RWPE2 (cell line): ENCODE results near the gene RASA2.

Source experiments
- ATAC-seq: fragments of 200-7000 bp; cut with Tn5 transposase; 3 replicates; pipeline ENCODE4 v1.9.1; 2021; ENCODE audit warnings: low read depth
- DNase-seq: peaks from one replicate; pipeline ENCODE4 v3.0.0-alpha.2; 2020; ENCODE audit warnings: low spot score
- H3K27ac ChIP-seq: fragments of 450-650 bp; 2 replicates; pipeline ENCODE4 v1.5.1; 2017; ENCODE audit warnings: mild to moderate bottlenecking; ENCODE audit not compliant: poor library complexity, severe bottlenecking
- H3K27me3 ChIP-seq: fragments of 250-450 bp; sonication (Bioruptor Pico); 2 replicates; pipeline ENCODE4 v1.5.1; 2021; ENCODE audit warnings: mild to moderate bottlenecking, moderate library complexity; ENCODE audit not compliant: insufficient read depth, poor library complexity, severe bottlenecking
- H3K36me3 ChIP-seq: fragments of 250-450 bp; sonication (Bioruptor Pico); 2 replicates; pipeline ENCODE4 v1.5.1; 2020; ENCODE audit warnings: low read depth, mild to moderate bottlenecking, moderate library complexity
- H3K4me1 ChIP-seq: fragments of 250-450 bp; sonication (Bioruptor Pico); 2 replicates; pipeline ENCODE4 v1.5.1; 2021; ENCODE audit warnings: mild to moderate bottlenecking, moderate library complexity; ENCODE audit not compliant: insufficient read depth, poor library complexity, severe bottlenecking
- H3K4me3 ChIP-seq: fragments of 250-450 bp; sonication (Bioruptor Pico); 2 replicates; pipeline ENCODE4 v1.5.1; 2021; ENCODE audit warnings: mild to moderate bottlenecking, moderate library complexity; ENCODE audit not compliant: severe bottlenecking
- H3K9me3 ChIP-seq: fragments of 250-450 bp; sonication (Bioruptor Pico); 2 replicates; pipeline ENCODE4 v1.5.1; 2021; ENCODE audit warnings: mild to moderate bottlenecking, moderate library complexity; ENCODE audit not compliant: severe bottlenecking
- CTCF ChIP-seq: fragments of 450-650 bp; IDR thresholded peaks from one replicate; pipeline ENCODE4 v1.5.1; 2017; ENCODE audit warnings: mild to moderate bottlenecking, moderate library complexity; ENCODE audit not compliant: poor library complexity, severe bottlenecking

Gene RASA2

GRCh38 chr3:141507392-141508066, 20.7 kb downstream of the RASA2 start:
- TF ChIP-seq CTCF: no peak
- no peak overlapping the region for H3K4me3 ChIP-seq
- H3K9me3 ChIP-seq: no peaks in the 10 kb centered on the region
- no peaks in the 10 kb centered on the region for H3K4me1 ChIP-seq
- ATAC-seq: no peak
- peaks cover 18% of the 10 kb centered on the region for H3K36me3 ChIP-seq
- no peak overlapping the region for H3K27ac ChIP-seq
- DNase-seq: no peak
- no peaks in the 10 kb centered on the region for H3K27me3 ChIP-seq

- ATAC-seq (no peak), DNase-seq (no peak)
- no peaks in the 10 kb centered on the region for H3K4me1 ChIP-seq
- no peak overlapping the region for H3K27ac ChIP-seq
- H3K9me3 ChIP-seq: no peaks in the 10 kb centered on the region
- peaks cover 20% of the 10 kb centered on the region for H3K36me3 ChIP-seq
- no peaks in the 10 kb centered on the region for H3K27me3 ChIP-seq
- no peak for TF ChIP-seq CTCF
- no peak overlapping the region for H3K4me3 ChIP-seq
These were observed 21.2 kb downstream of the RASA2 start for GRCh38 chr3:141508067-141508436.

- no peaks in the 10 kb centered on the region for H3K9me3 ChIP-seq
- ATAC-seq (no peak), DNase-seq (no peak)
- TF ChIP-seq CTCF: no peak
- H3K4me1 ChIP-seq: no peaks in the 10 kb centered on the region
- H3K27me3 ChIP-seq: no peaks in the 10 kb centered on the region
- H3K36me3 ChIP-seq: peaks cover 37% of the 10 kb centered on the region
- no peak overlapping the region for H3K27ac ChIP-seq
- no peak overlapping the region for H3K4me3 ChIP-seq
These were observed 24.5 kb downstream of the RASA2 start for GRCh38 chr3:141511361-141511760.

- H3K36me3 ChIP-seq: peaks cover 66% of the 10 kb centered on the region
- ATAC-seq (no peak), DNase-seq (no peak)
- H3K27ac ChIP-seq: no peak overlapping the region
- H3K9me3 ChIP-seq: no peaks in the 10 kb centered on the region
- TF ChIP-seq CTCF: no peak
- no peak overlapping the region for H3K4me3 ChIP-seq
- H3K4me1 ChIP-seq: no peaks in the 10 kb centered on the region
- H3K27me3 ChIP-seq: no peaks in the 10 kb centered on the region
These were observed 27.6 kb downstream of the RASA2 start for GRCh38 chr3:141514382-141514781.

GRCh38 chr3:141519587-141519986, 32.8 kb downstream of the RASA2 start:
- DNase-seq: no peak
- no peak for ATAC-seq
- Histone ChIP-seq H3K9me3 (no peaks in the 10 kb centered on the region), H3K27ac (no peak overlapping the region), H3K36me3 (peaks cover 53% of the 10 kb centered on the region), H3K4me3 (no peak overlapping the region), H3K4me1 (no peaks in the 10 kb centered on the region), H3K27me3 (no peaks in the 10 kb centered on the region)
- TF ChIP-seq CTCF: no peak
